Measurements from ENCODE around the gene TMEM247. TPM values are rescaled to one million over a fixed set of nuclear protein-coding genes. Genes with fewer than 3 reads are reported as not detected.

TMEM247 gene
- total RNA-seq, 1 experiment from 2014 or later = not detected

- no peak overlapping the region for H2BK5ac ChIP-seq (ENCODE audit: insufficient read length, low read length)
- H3K27me3 ChIP-seq (ENCODE audit: insufficient read depth, low read length) = no peaks in the 10 kb centered on the region; the same call in 1 of the 2 replicates
- no peak overlapping the region for H3K4me2 ChIP-seq (ENCODE audit: insufficient read depth, insufficient read length, low read length)
- TF ChIP-seq CTCF (conservative IDR thresholded peaks at IDR 0.05) = no peak
- no peaks in the 10 kb centered on the region for H3K79me2 ChIP-seq (ENCODE audit: insufficient read depth, low read length)
- H3K9ac ChIP-seq (ENCODE audit: extremely low read depth, insufficient read length, low read length) = no peak overlapping the region
- no peak overlapping the region for H4K5ac ChIP-seq (ENCODE audit: insufficient read length, low read depth, low read length)
- H4K8ac ChIP-seq (replicated peaks; ENCODE audit: insufficient read length, low read depth, low read length) = no peak overlapping the region
- H3K4ac ChIP-seq (ENCODE audit: low read depth, low read length) = no peak overlapping the region
- no CpG with 5 or more reads among the region's 4 CpGs for WGBS (ENCODE audit: extremely low coverage, insufficient read length, low lambda C conversion rate)
- Mint-ChIP-seq H3K27ac (no peak overlapping the region), H3K9me3 (no peaks in the 10 kb centered on the region), H3K4me3 (no peak overlapping the region), H3K27me3 (ENCODE audit: low read depth) (peaks cover 48% of the 10 kb centered on the region), H3K36me3 (ENCODE audit: insufficient read depth in 1 of 3, low read depth in 3 of 3) (no peaks in the 10 kb centered on the region), H3K4me1 (peaks cover 15 to 16% of the 10 kb centered on the region in 2 experiments)
- H3K56ac ChIP-seq (ENCODE audit: insufficient read length, low read depth, low read length) = no peak overlapping the region
- no peak for DNase-seq
- no peak overlapping the region for H3K27ac ChIP-seq (ENCODE audit: insufficient read length, low read depth, low read length)
- H2AK5ac ChIP-seq (ENCODE audit: insufficient read length, low read length) = no peak overlapping the region
- H2BK12ac ChIP-seq (ENCODE audit: insufficient read length, low read depth, low read length) = no peak overlapping the region
- H3K23me2 ChIP-seq (ENCODE audit: insufficient read length, low read depth, low read length, poor library complexity, severe bottlenecking) = peaks cover 8% of the 10 kb centered on the region
- no peak overlapping the region for H4K91ac ChIP-seq (ENCODE audit: insufficient read length, low read depth, low read length)
- no peaks in the 10 kb centered on the region for H3K9me3 ChIP-seq (ENCODE audit: control insufficient read depth, low read depth, low read length)
- no peak overlapping the region for H3K23ac ChIP-seq (ENCODE audit: insufficient read length, low read depth, low read length)
- no peak overlapping the region for H3T11ph ChIP-seq (ENCODE audit: low read length)
- no peak overlapping the region for H2AFZ ChIP-seq (ENCODE audit: low read length)
- H3K14ac ChIP-seq (ENCODE audit: insufficient read depth, low read length) = no peak overlapping the region
- no peak overlapping the region for H2BK120ac ChIP-seq (ENCODE audit: low read depth, low read length, poor library complexity, severe bottlenecking)
- no peaks in the 10 kb centered on the region for H3K4me1 ChIP-seq (ENCODE audit: insufficient read depth, low read length)
- no peaks in the 10 kb centered on the region for H3K79me1 ChIP-seq (ENCODE audit: insufficient read depth, low read depth, low read length, poor library complexity, severe bottlenecking)
- no peak overlapping the region for H3K18ac ChIP-seq (ENCODE audit: insufficient read length, low read depth, low read length)
- H2BK15ac ChIP-seq (ENCODE audit: low read depth, low read length) = no peak overlapping the region
- no peaks in the 10 kb centered on the region for H4K20me1 ChIP-seq (ENCODE audit: control insufficient read depth, insufficient read depth, insufficient read length)
- no peak overlapping the region for H2BK20ac ChIP-seq (ENCODE audit: low read depth, low read length, poor library complexity, severe bottlenecking)
These were observed 18.4 kb downstream of the TMEM247 start for GRCh38 chr2:46497766-46498165.

Measured in H9 (cell line).